HepG2 (cell line): ENCODE measurements around the gene LST1. TPM values are rescaled to one million over a fixed set of nuclear protein-coding genes. Genes with fewer than 3 reads are reported as not detected.
A peak's percentile ranks its signal among the peaks of the same experiment; 100 is the strongest.

ENCODE experiments used
- CBX5 ChIP-seq: sonication (generic); formaldehyde crosslinking; IDR thresholded peaks from 2 replicates; pipeline ENCODE4 v1.4.0; 2020; ENCODE audit warnings: missing genetic modification reagents, borderline replicate concordance
- CCDC6 ChIP-seq: sonication (generic); formaldehyde crosslinking; IDR thresholded peaks from 2 replicates; pipeline ENCODE4 v1.8.1; 2022; ENCODE audit warnings: mild to moderate bottlenecking, missing genetic modification reagents, moderate library complexity
- DBP ChIP-seq: sonication (generic); formaldehyde crosslinking; IDR thresholded peaks from 2 replicates; pipeline ENCODE4 v1.4.0; 2020; ENCODE audit warnings: missing genetic modification reagents; ENCODE audit errors: not compliant biosample characterization
- DMAP1 ChIP-seq: IDR thresholded peaks from 2 replicates; pipeline ENCODE4 v1.6.1; 2016
- DRAP1 ChIP-seq: IDR thresholded peaks from 2 replicates; pipeline ENCODE4 v1.6.1; 2016; ENCODE audit warnings: missing genetic modification reagents, missing compliant biosample characterization
- FUBP1 ChIP-seq: sonication (generic); formaldehyde crosslinking; IDR thresholded peaks from 2 replicates; pipeline ENCODE4 v1.5.1; 2020; ENCODE audit warnings: missing genetic modification reagents, mild to moderate bottlenecking, borderline replicate concordance
- HES4 ChIP-seq: sonication (generic); formaldehyde crosslinking; IDR thresholded peaks from 2 replicates; pipeline ENCODE4 v1.9.0; 2021; ENCODE audit warnings: mild to moderate bottlenecking, missing genetic modification reagents, borderline replicate concordance
- HOXA9 ChIP-seq: sonication (generic); formaldehyde crosslinking; IDR thresholded peaks from 2 replicates; pipeline ENCODE4 v1.8.1; 2022; ENCODE audit warnings: missing genetic modification reagents, mild to moderate bottlenecking, moderate library complexity, borderline replicate concordance
- KAT7 ChIP-seq: IDR thresholded peaks from 2 replicates; pipeline ENCODE4 v1.6.1; 2018; ENCODE audit warnings: borderline replicate concordance, missing compliant biosample characterization
- NAIF1 ChIP-seq: sonication (generic); formaldehyde crosslinking; IDR thresholded peaks from 2 replicates; pipeline ENCODE4 v1.5.0; 2020; ENCODE audit warnings: mild to moderate bottlenecking, missing genetic modification reagents, borderline replicate concordance
- PLRG1 ChIP-seq: fragments of 450-650 bp; conservative IDR thresholded peaks from 2 replicates; pipeline ENCODE4 v1.6.1; 2016
- RFXAP ChIP-seq: sonication (generic); formaldehyde crosslinking; IDR thresholded peaks from 2 replicates; pipeline ENCODE4 v1.4.0; 2020; ENCODE audit warnings: missing genetic modification reagents, borderline replicate concordance
- SALL2 ChIP-seq: sonication (generic); formaldehyde crosslinking; IDR thresholded peaks from 2 replicates; pipeline ENCODE4 v1.8.1; 2023; ENCODE audit warnings: mild to moderate bottlenecking, missing genetic modification reagents, inconsistent platforms
- SNAPC5 ChIP-seq: sonication (generic); formaldehyde crosslinking; IDR thresholded peaks from 2 replicates; pipeline ENCODE4 v1.8.1; 2023; ENCODE audit warnings: mild to moderate bottlenecking, missing genetic modification reagents, borderline replicate concordance
- ZBTB49 ChIP-seq: sonication (generic); formaldehyde crosslinking; IDR thresholded peaks from 2 replicates; pipeline ENCODE4 v1.4.0; 2020; ENCODE audit warnings: missing genetic modification reagents, borderline replicate concordance
- ZFP36 ChIP-seq: fragments of 150-350 bp; IDR thresholded peaks from 2 replicates; pipeline ENCODE4 v1.6.1; 2018; ENCODE audit warnings: borderline replicate concordance, low read length, low read depth; ENCODE audit not compliant: partially characterized antibody
- ZNF12 ChIP-seq: sonication (generic); formaldehyde crosslinking; IDR thresholded peaks from 2 replicates; pipeline ENCODE4 v1.5.0; 2020; ENCODE audit warnings: missing genetic modification reagents
- ZNF317 ChIP-seq: sonication (generic); formaldehyde crosslinking; IDR thresholded peaks from 2 replicates; pipeline ENCODE4 v1.5.0; 2020; ENCODE audit warnings: mild to moderate bottlenecking, missing genetic modification reagents
- ZNF367 ChIP-seq: sonication (generic); formaldehyde crosslinking; IDR thresholded peaks from 2 replicates; pipeline ENCODE4 v1.4.0; 2020; ENCODE audit warnings: missing genetic modification reagents, borderline replicate concordance
- ZNF441 ChIP-seq: sonication (generic); formaldehyde crosslinking; IDR thresholded peaks from 2 replicates; pipeline ENCODE4 v1.7.0; 2021; ENCODE audit warnings: missing genetic modification reagents, borderline replicate concordance
- ZNF460 ChIP-seq: sonication (generic); formaldehyde crosslinking; IDR thresholded peaks from 2 replicates; pipeline ENCODE4 v1.5.1; 2020; ENCODE audit warnings: missing genetic modification reagents, mild to moderate bottlenecking, borderline replicate concordance
- ZNF605 ChIP-seq: sonication (generic); formaldehyde crosslinking; IDR thresholded peaks from 2 replicates; pipeline ENCODE4 v1.8.0; 2022; ENCODE audit warnings: mild to moderate bottlenecking, missing genetic modification reagents
- ZNF792 ChIP-seq: IDR thresholded peaks from 2 replicates; pipeline ENCODE4 v1.6.1; 2016
- ZSCAN30 ChIP-seq: sonication (generic); formaldehyde crosslinking; IDR thresholded peaks from 2 replicates; pipeline ENCODE4 v1.5.0; 2020; ENCODE audit warnings: mild to moderate bottlenecking, missing genetic modification reagents
- ZSCAN31 ChIP-seq: sonication (generic); formaldehyde crosslinking; IDR thresholded peaks from 2 replicates; pipeline ENCODE4 v1.5.0; 2020; ENCODE audit warnings: low read depth, mild to moderate bottlenecking, missing genetic modification reagents
- polyA plus RNA-seq, 8 experiments: library from polyadenylated mRNA; depleted of rRNA in 3 of 8; stranded (reverse) in 7 of 8; unstranded in 1 of 8; fragments of >200 nt; fragmentation: Illumina TruSeq in 4 of 8; extraction: Trizol in 4 of 8; gene quantifications; 2 replicates each; pipeline versions ENCODE4 v1.2.1 to v1.2.3, GENCODE V29; 2011 to 2016; ENCODE audit warnings: low read depth in 4 of 8, missing spikeins in 1 of 8, mixed read lengths in 1 of 8; ENCODE audit not compliant: insufficient read depth in 1 of 8
- total RNA-seq, 5 experiments: library from RNA; depleted of rRNA; stranded (reverse); fragments of >200 nt; fragmentation: Illumina TruSeq; extraction: Trizol; gene quantifications; 2 replicates each; pipeline ENCODE4 v1.2.3, GENCODE V29; 2016; ENCODE audit warnings: low read depth in 1 of 5

LST1 gene
- total and polyA plus RNA-seq, 2 of the 13 experiments (the other 11 are each of a cell fraction or from before 2014, with no cell fraction given), result not detected

GRCh38 chr6:31619805-31620585 is 33.9 kb downstream of the LST1 start (continued):
- TF ChIP-seq KAT7 (CRISPR knock-in tag) (no peak), SALL2 (peak; percentile 44; the same call in 1 of the 2 replicates), ZNF367 (CRISPR knock-in tag) (no peak), HOXA9 (CRISPR knock-in tag) (no peak), ZNF317 (CRISPR knock-in tag) (peak; percentile 78), ZFP36 (no peak), ZNF460 (CRISPR knock-in tag) (no peak), ZBTB49 (CRISPR knock-in tag) (no peak), CBX5 (CRISPR knock-in tag) (peak; percentile 72; the same call in 1 of the 2 replicates), HES4 (CRISPR knock-in tag) (peak; percentile 69; the same call in 1 of the 2 replicates), ZNF441 (CRISPR knock-in tag) (peak; percentile 98), DBP (peak; percentile 49), PLRG1 (no peak), ZSCAN31 (CRISPR knock-in tag) (peak; percentile 21; the same call in 1 of the 2 replicates), ZNF12 (CRISPR knock-in tag) (no peak), ZNF792 (CRISPR knock-in tag) (no peak), RFXAP (CRISPR knock-in tag) (peak; percentile 82), FUBP1 (no peak), ZNF605 (CRISPR knock-in tag) (no peak; the same call in 1 of the 2 replicates), SNAPC5 (peak; percentile 97), CCDC6 (peak; percentile 91), DRAP1 (CRISPR knock-in tag) (peak; percentile 98), NAIF1 (CRISPR knock-in tag) (peak; percentile 91), DMAP1 (peak; percentile 43; the same call in 1 of the 2 replicates), ZSCAN30 (CRISPR knock-in tag) (peak; percentile 42; the same call in 1 of the 2 replicates)
